GM21423 (cell line): ENCODE results near the gene ENKD1.

Experiments
- ATAC-seq: cut with Tn5 transposase; IDR thresholded peaks from one replicate; pipeline ENCODE4 v1.9.1; 2021; ENCODE audit warnings: mild to moderate bottlenecking, moderate library complexity; ENCODE audit not compliant: unreplicated experiment

ENKD1 gene

DNA sequence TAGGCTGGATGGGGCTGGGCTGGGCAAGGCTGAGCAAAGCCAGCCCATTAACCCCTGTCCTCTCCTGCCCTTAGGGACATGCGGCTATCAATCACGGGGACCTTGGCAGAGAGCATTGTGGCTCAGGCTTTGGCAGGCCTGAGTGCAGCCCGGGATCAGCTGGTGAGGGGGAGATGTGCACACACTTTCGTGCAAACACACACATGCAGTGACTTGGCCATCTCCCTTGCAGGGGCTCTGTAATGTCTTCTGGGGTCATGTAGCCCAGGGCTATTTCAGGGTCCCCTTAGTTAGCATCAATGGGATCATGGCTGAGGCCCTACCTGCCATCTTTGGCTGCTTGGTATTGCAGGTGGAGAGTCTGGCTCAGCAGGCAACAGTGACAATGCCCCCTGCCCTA lies 14.7 kb downstream of the ENKD1 start:
- no peak for ATAC-seq

DNA sequence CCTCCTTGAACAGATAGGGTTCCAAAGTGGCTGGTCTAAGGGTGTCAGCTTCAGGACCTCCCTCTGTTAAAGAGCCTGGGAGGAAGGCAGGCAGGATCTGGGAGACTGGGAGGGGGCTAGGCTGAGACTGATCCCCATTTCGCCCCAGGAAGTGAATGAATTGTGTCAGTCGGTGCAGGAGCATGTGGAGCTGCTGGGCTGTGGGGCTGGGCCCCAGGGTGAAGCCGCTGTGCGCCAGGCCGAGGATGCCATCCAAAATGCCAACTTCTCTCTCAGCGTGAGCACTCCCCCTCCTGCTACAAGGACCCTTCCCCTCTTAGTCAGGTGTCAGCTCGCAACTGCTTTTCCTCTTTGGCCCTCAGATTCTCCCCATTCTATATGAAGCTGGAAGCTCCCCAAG lies 15.5 kb downstream of the ENKD1 start:
- ATAC-seq, result no peak

DNA sequence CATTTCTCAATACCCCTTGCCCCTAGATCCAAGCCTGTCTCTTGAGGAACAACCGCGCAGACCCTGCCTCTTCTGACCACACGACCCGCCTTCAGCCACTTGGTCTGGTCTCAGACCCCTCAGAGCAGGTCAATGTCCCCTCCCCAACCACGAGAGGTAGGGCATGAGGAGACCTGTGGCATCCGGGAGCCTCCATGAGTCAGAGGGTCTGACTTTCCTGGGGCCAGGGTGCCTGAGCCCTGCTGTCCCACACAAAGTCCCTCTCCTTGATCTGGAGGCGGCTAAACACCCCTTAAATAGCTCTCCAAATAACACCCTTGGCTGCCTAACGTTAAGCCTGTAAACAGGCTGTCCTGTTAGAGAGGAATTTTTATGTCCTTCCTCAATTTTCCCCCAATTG lies 16.5 kb downstream of the ENKD1 start:
- no peak for ATAC-seq

GRCh38 chr16:67649494-67649931 lies 17.0 kb downstream of the ENKD1 start:
- ATAC-seq, result no peak

DNA sequence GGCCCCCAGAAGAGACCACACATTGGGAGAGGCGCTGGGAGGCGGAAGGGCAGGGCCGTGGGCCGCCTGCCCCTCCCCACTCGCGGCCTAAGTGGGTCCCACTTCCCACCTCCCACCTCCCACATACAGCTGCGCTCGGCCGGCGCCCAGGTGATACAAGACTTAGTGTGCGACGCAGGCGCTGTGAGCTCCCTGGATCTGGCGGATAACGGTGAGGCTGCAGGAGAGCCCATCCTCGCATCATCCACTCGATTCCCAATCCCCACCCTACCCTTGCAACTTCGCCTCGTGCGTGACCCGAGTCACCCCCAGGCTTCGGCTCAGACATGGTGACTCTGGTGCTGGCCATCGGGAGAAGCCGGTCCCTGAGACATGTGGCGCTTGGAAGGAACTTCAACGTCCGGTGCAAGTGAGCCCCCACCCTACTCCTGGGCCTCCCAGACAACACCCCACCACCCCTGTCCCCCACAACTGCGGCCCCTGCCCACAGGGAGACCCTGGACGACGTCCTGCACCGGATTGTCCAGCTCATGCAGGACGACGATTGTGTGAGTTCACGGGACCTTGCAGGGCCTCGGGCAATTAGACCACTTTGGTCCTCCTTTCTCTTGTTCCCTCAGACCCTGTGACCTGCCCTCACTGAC lies 17.7 kb downstream of the ENKD1 start:
- ATAC-seq, result no peak

DNA sequence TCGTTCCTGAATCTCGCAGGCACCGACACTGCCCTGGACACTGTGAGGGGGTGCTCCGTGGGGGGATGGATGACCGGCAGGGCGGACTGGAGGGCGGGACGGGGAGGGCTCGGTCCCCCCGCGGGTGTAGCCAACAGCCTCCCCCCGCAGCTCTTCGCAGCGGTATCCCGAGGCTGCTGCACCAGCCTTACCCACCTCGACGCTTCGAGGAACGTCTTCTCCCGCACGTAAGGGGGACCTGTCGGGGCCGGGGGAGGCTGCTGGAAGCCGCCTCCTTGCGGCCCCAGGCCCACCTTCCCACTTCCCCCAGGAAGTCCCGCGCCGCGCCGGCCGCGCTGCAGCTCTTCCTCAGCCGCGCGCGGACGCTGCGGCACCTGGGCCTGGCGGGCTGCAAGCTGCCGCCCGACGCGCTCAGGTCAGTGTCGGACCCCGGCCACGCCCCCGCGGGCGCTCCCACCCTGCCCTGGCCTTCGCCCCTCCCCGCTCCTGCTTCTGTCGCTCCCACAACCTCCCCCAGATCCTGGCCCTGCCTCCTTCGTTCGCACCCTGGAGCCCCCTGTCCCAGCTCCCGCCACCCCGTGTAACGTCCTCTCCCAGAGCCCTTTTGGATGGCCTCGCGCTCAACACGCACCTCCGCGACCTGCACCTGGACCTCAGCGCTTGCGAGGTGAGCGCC lies 18.3 kb downstream of the ENKD1 start:
- no peak for ATAC-seq

GRCh38 chr16:67647681-67648080 lies 18.9 kb downstream of the ENKD1 start:
- no peak for ATAC-seq

GRCh38 chr16:67647111-67647651 lies 19.4 kb downstream of the ENKD1 start:
- ATAC-seq, result no peak

DNA sequence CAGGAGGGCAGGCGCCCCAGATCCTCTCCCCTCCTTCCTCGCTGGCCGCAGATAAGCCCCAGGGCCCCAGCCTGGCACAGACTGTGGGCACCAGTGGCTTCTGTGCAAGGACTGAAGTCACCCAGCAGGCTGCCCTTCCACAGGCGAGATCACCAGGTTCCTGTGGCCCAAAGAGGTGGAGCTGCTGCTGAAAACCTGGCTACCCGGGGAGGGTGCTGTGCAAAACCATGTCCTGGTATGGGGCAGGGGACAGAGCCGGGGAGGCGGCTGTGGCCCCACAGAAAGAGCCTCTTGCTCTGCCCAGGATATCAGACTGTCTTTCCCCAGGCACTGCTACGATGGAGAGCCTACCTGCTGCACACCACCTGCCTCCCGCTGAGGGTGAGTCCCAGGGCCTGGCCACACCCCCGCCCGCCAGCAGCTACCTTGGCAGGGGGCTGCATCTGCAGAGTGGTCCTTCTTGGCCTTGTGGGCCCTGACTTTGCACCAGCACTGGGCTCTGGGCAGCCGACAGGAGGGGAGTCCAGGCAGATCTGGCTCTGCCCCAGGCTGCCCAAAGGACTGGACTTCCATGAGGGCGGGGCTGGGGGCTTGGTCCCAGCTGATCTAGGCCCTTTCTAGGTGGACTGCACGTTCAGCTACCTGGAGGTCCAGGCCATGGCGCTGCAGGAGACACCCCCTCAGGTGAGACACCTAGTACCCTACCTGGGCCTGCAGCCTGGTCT lies 21.0 kb downstream of the ENKD1 start:
- ATAC-seq, result no peak

GRCh38 chr16:67644038-67644437 lies 22.5 kb downstream of the ENKD1 start:
- no peak for ATAC-seq

GRCh38 chr16:67641779-67642708 lies 24.5 kb downstream of the ENKD1 start:
- no peak for ATAC-seq

DNA sequence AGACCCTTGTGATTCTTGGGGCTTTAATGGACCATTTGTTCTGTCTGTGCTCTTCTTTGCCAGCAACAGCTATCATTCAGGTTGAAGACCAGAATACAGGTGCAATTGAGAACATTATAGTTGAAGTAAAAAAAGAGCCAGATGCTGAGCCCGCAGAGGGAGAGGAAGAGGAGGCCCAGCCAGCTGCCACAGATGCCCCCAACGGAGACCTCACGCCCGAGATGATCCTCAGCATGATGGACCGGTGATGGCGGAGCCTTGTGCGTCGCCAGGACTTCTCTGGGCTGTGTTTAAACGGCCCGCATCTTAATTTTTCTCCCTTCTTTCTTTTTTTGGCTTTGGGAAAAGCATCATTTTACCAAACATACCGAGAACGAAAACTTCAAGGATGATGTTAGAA lies 28.9 kb downstream of the ENKD1 start:
- no peak for ATAC-seq

GRCh38 chr16:67636713-67637112 lies 29.8 kb downstream of the ENKD1 start:
- no peak for ATAC-seq

DNA sequence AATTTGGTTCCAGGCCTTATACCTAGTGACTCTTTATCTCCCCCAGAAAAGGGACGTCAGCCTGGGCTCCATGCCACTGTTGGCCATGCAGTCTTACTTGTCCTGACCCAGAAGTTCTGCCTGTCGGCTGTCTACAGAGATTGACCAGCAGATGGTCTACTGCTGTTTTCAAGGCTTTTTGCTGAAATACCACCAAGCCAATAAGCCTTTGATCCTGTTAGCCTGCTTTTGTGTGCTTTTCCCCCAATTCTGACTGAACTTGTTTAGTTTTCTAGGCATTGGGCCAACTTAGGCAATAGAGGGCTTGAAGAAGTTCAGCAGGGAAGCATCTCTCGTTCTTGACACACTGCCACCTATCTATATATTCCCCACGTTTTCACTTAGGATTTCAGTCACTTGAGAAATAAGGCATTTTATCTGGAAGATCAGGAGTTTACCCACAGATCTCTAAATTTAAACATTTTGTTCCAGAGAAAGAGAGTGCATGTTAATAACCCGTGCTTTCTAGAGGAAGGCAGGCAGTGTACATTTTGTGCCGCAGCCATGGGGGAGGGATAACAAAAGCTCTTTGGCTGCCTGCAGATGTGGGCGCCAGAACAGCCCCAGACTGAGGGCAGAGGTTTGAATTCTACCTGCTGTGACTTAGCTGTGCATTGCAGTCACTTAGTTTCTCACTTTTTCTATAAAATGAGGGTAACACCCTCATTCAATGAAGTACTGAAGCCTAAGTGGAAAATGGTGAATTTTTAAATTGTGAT lies 34.0 kb downstream of the ENKD1 start:
- ATAC-seq, result no peak

GRCh38 chr16:67628216-67628615 lies 38.3 kb downstream of the ENKD1 start:
- no peak for ATAC-seq

DNA sequence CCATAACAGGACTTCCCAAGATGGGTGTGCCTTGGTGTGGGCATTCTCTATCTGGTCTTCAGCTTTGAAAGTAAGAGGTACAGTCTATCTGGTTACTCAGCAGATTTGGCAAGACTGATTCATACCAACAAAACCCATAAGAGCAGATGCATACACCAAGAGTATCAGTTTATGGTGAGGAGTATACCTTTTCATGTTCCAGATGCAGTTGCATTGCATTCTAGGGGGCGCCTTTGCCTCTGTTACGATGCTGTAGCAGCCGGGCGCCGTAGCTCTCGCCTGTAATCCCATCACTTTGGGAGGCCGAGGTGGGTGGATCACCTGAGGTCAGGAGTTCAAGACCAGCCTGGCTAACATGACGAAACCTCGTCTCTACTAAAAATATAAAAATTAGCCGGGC lies 52.7 kb downstream of the ENKD1 start:
- ATAC-seq, result no peak
